ENCODE data around the gene FAM193A. TPM values are rescaled to one million over a fixed set of nuclear protein-coding genes. Genes with fewer than 3 reads are reported as not detected.
A peak's percentile ranks its signal among the peaks of the same experiment; 100 is the strongest.

The FAM193A gene
- total RNA-seq, 1 experiment from 2014 or later: 38.2 TPM

DNA sequence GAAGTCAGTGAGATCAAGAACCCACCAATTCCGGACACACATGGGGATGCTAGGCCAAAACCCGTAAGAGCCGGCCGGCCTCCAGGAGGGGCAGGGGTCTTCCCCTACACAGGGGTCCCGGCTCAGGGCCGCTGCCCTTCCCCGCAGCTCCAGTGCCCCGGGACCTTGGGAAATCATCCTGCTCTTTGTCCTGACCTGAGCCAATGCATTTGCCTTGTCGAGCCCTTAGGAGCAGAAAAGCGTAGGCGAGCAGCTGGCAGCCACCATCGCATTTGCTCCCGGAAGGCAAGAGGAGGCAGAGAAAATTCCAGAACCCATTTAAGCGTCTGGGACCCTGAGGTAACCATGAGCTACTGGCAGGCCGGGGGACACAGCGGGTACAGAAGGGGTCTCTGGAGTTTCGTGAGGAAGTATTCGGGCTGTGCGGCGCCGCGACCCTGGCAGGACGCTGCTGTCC lies 227.1 kb downstream of the FAM193A start:
- H3K4me1 ChIP-seq (ENCODE audit: insufficient read depth, low read length, poor library complexity, severe bottlenecking): no peaks in the 10 kb centered on the region
- TF ChIP-seq CTCF (conservative IDR thresholded peaks at IDR 0.05; ENCODE audit: low read depth, low read length) (no peak), EZH2 (IDR thresholded peaks at IDR 0.05; ENCODE audit: borderline replicate concordance, low read depth, low read length, poor library complexity, severe bottlenecking) (no peak)
- intact Hi-C loops (cut with micrococcal nuclease; ENCODE audit: unreplicated experiment): loop anchor here (10.0 kb wide), 1 partner anchor 271 kb away; no protein-coding TSS in a partner anchor
- POLR2A ChIA-PET (ENCODE audit: low non-redundant PET): no interaction called here
- BruUV-seq (replicated peaks): no TSS peak
- H3K27ac ChIP-seq (ENCODE audit: low read depth, low read length, poor library complexity, severe bottlenecking): no peak overlapping the region
- H3K36me3 ChIP-seq (ENCODE audit: insufficient read depth, low read length, poor library complexity, severe bottlenecking): no peaks in the 10 kb centered on the region
- CTCF ChIA-PET: no interaction called here
- H3K4me3 ChIP-seq (ENCODE audit: low read depth, low read length, poor library complexity, severe bottlenecking): peak overlapping the region; percentile 43
- no peaks in the 10 kb centered on the region for H3K27me3 ChIP-seq (replicated peaks; ENCODE audit: insufficient read depth, low read depth, low read length, poor library complexity)
- no peak for DNase-seq (ENCODE audit: low spot score)
- H3K9me3 ChIP-seq (ENCODE audit: low read depth, low read length, poor library complexity, severe bottlenecking): no peaks in the 10 kb centered on the region

- BruUV-seq (replicated peaks): no TSS peak
- DNase-seq (ENCODE audit: low spot score): no peak
- Histone ChIP-seq H3K4me3 (ENCODE audit: low read depth, low read length, poor library complexity, severe bottlenecking) (no peak overlapping the region), H3K27ac (ENCODE audit: low read depth, low read length, poor library complexity, severe bottlenecking) (no peak overlapping the region), H3K27me3 (replicated peaks; ENCODE audit: insufficient read depth, low read depth, low read length, poor library complexity) (no peaks in the 10 kb centered on the region), H3K4me1 (ENCODE audit: insufficient read depth, low read length, poor library complexity, severe bottlenecking) (no peaks in the 10 kb centered on the region), H3K9me3 (ENCODE audit: low read depth, low read length, poor library complexity, severe bottlenecking) (no peaks in the 10 kb centered on the region), H3K36me3 (ENCODE audit: insufficient read depth, low read length, poor library complexity, severe bottlenecking) (no peaks in the 10 kb centered on the region)
- ChIA-PET POLR2A (ENCODE audit: low non-redundant PET) (no interaction called here), CTCF (no interaction called here)
- intact Hi-C loops (cut with micrococcal nuclease; ENCODE audit: unreplicated experiment): loop anchor here (2.0 to 10.0 kb wide), 2 partner anchors 167 to 269 kb away; no protein-coding TSS in a partner anchor
- no peak for TF ChIP-seq EZH2 (IDR thresholded peaks at IDR 0.05; ENCODE audit: borderline replicate concordance, low read depth, low read length, poor library complexity, severe bottlenecking)
- TF ChIP-seq CTCF (conservative IDR thresholded peaks at IDR 0.05; ENCODE audit: low read depth, low read length): no peak
Measured at GRCh38 chr4:2765832-2766526, 229.5 kb downstream of the FAM193A start.

DNA sequence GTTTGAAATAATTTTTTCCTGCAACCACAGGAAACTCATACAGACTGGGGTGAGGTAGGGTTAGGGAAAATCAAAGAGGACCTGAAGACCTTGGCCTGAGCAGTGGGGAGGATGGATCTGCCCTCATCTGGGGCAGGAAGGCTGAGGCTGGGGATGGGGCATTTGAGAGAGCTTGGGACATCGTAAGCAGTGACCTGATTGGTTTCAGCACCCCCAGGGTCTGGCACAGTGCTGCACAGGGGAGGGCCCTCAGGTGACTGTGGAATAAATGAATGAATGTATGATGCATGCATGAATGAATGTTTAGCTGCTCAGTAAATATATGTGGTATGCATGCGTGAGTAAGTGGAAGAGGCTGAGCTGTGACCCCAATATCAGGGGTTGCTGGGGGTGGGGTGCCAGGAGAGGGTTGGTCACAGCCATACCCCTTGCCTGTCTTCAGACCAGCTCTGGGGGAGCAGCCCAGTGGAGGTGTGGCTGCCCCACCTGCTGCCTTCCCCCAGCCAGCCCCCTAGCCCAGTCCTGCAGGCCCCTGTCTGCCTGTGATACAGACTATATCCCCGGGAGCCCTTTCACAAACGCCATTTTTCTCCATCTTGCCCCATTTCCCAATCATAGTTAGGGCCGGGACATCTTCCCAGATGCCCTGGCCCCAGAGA lies 230.7 kb downstream of the FAM193A start:
- BruUV-seq (replicated peaks): no TSS peak
- POLR2A ChIA-PET (ENCODE audit: low non-redundant PET): no interaction called here
- DNase-seq (ENCODE audit: low spot score): no peak
- CTCF ChIA-PET: no interaction called here
- no peak overlapping the region for H3K4me3 ChIP-seq (ENCODE audit: low read depth, low read length, poor library complexity, severe bottlenecking)
- no peak overlapping the region for H3K27ac ChIP-seq (ENCODE audit: low read depth, low read length, poor library complexity, severe bottlenecking)
- H3K27me3 ChIP-seq (replicated peaks; ENCODE audit: insufficient read depth, low read depth, low read length, poor library complexity): no peaks in the 10 kb centered on the region
- H3K36me3 ChIP-seq (ENCODE audit: insufficient read depth, low read length, poor library complexity, severe bottlenecking): no peaks in the 10 kb centered on the region
- no peaks in the 10 kb centered on the region for H3K9me3 ChIP-seq (ENCODE audit: low read depth, low read length, poor library complexity, severe bottlenecking)
- intact Hi-C loops (cut with micrococcal nuclease; ENCODE audit: unreplicated experiment): loop anchor here (10.0 kb wide), 1 partner anchor 268 kb away; no protein-coding TSS in a partner anchor
- TF ChIP-seq CTCF (conservative IDR thresholded peaks at IDR 0.05; ENCODE audit: low read depth, low read length): no peak
- no peak for TF ChIP-seq EZH2 (IDR thresholded peaks at IDR 0.05; ENCODE audit: borderline replicate concordance, low read depth, low read length, poor library complexity, severe bottlenecking)
- no peaks in the 10 kb centered on the region for H3K4me1 ChIP-seq (ENCODE audit: insufficient read depth, low read length, poor library complexity, severe bottlenecking)
